Panc1 (cell line): Measurements from ENCODE around the gene CFAP119. TPM values are rescaled to one million over a fixed set of nuclear protein-coding genes. Genes with fewer than 3 reads are reported as not detected.

Experiments used
- ATAC-seq: fragments of 200-7000 bp; cut with Tn5 transposase; 2 replicates; pipeline ENCODE4 v1.9.1; 2020; ENCODE audit warnings: mild to moderate bottlenecking, moderate library complexity
- BruUV-seq: library from RNA; stranded (reverse); fragments of 400-500 nt; replicated peaks from 2 replicates; lab custom pipeline; 2021; lab: Mats Ljungman, UMichigan
- CTCF ChIA-PET: fragments of 300-600 bp; sonication (Branson Sonifier 250); formaldehyde crosslinking; loops from one replicate; lab custom pipeline; 2022; ENCODE audit warnings: antibody characterized with exemption; lab: Charles Lee
- POLR2A ChIA-PET: fragments of 300-600 bp; sonication (Branson Sonifier 250); formaldehyde crosslinking; loops from one replicate; lab custom pipeline; 2022; ENCODE audit warnings: antibody characterized with exemption; lab: Charles Lee
- DNase-seq: peaks from one replicate; pipeline ENCODE4 v3.0.0-alpha.2; 2010; ENCODE audit warnings: low read depth, low spot score
- H3K27ac ChIP-seq: 2 replicates; pipeline ENCODE4 v1.5.1; 2011; ENCODE audit warnings: mild to moderate bottlenecking, low read length, inconsistent platforms
- H3K27me3 ChIP-seq: fragments of 200-500 bp; sonication (Bioruptor generic); 2 replicates; pipeline ENCODE4 v1.6.0; 2014; ENCODE audit warnings: low read length, inconsistent platforms; ENCODE audit not compliant: control insufficient read depth, insufficient read depth
- H3K36me3 ChIP-seq: fragments of 200-500 bp; sonication (Bioruptor generic); 2 replicates; pipeline ENCODE4 v1.5.1; 2014; ENCODE audit warnings: inconsistent platforms, mild to moderate bottlenecking, low read length, moderate library complexity; ENCODE audit not compliant: control insufficient read depth, insufficient read depth
- H3K4me1 ChIP-seq: 2 replicates; pipeline ENCODE4 v1.5.1; 2011; ENCODE audit warnings: inconsistent platforms, mild to moderate bottlenecking, low read length, moderate library complexity; ENCODE audit not compliant: control insufficient read depth, insufficient read depth
- H3K4me3 ChIP-seq, 2 experiments: 2 replicates each; pipeline ENCODE4 v1.5.1; 2011 to 2012; ENCODE audit warnings: low read depth in 2 of 2, low read length in 2 of 2, mild to moderate bottlenecking in 2 of 2, inconsistent platforms in 1 of 2, moderate library complexity in 1 of 2
- H3K9me3 ChIP-seq: fragments of 200-500 bp; sonication (Bioruptor generic); 2 replicates; pipeline ENCODE4 v1.5.1; 2014; ENCODE audit warnings: low read depth, mild to moderate bottlenecking, inconsistent platforms, low read length, moderate library complexity; ENCODE audit not compliant: control insufficient read depth, insufficient read depth
- CTCF ChIP-seq: fragments of 450-650 bp; IDR thresholded peaks from 2 replicates; pipeline ENCODE4 v1.5.1; 2017; ENCODE audit warnings: mild to moderate bottlenecking
- POLR2AphosphoS5 ChIP-seq: IDR thresholded peaks from 2 replicates; pipeline ENCODE4 v1.6.1; 2012; ENCODE audit warnings: mild to moderate bottlenecking, low read depth, low read length, moderate library complexity
- REST ChIP-seq, 2 experiments: IDR thresholded peaks; 2 replicates each; pipeline ENCODE4 v1.6.1; 2011 to 2012; ENCODE audit warnings: low read depth in 2 of 2, control low read depth in 1 of 2, low read length in 1 of 2, mild to moderate bottlenecking in 1 of 2, moderate library complexity in 1 of 2; ENCODE audit not compliant: insufficient read depth in 1 of 2
- SIN3A ChIP-seq: IDR thresholded peaks from 2 replicates; pipeline ENCODE4 v1.6.1; 2012; ENCODE audit warnings: low read depth, mild to moderate bottlenecking, low read length, moderate library complexity, borderline replicate concordance; ENCODE audit not compliant: insufficient read depth
- TCF7L2 ChIP-seq: IDR thresholded peaks from 2 replicates; pipeline ENCODE4 v1.6.1; 2011; ENCODE audit warnings: mild to moderate bottlenecking, low read depth, low read length, inconsistent platforms
- in situ Hi-C: cut with HindIII; loops from 2 replicates; pipeline ENCODE4 v1.10.0; 2016; ENCODE audit warnings: low sequenced_read_pairs, low pct_unique_long_range_greater_than_20kb
- intact Hi-C: fragments of 100-400 bp; cut with micrococcal nuclease; formaldehyde crosslinking; loops from one replicate; pipeline ENCODE4 v1.10.0; 2022; ENCODE audit not compliant: unreplicated experiment
- total RNA-seq: library from RNA; stranded (reverse); gene quantifications from one replicate; pipeline ENCODE4 v1.2.1, GENCODE V29; 2021; ENCODE audit not compliant: unreplicated experiment

CFAP119 gene
- total RNA-seq, 1 experiment from 2014 or later, result 21.0 TPM

- ChIA-PET CTCF (no interaction called here), POLR2A (no interaction called here)
- Histone ChIP-seq H3K4me1 (peaks cover 19% of the 10 kb centered on the region), H3K27me3 (no peaks in the 10 kb centered on the region), H3K9me3 (no peaks in the 10 kb centered on the region), H3K4me3 (no peak overlapping the region), H3K27ac (peak overlapping the region; percentile 63; the same call in 1 of the 2 replicates), H3K36me3 (peaks cover 9% of the 10 kb centered on the region)
- in situ Hi-C loops, result no loop called here
- peak; percentile 67 for DNase-seq
- intact Hi-C loops, result no loop called here
- BruUV-seq, result no TSS peak
- peak; percentile 79 for ATAC-seq
- no peak for TF ChIP-seq CTCF
- TF ChIP-seq REST (IDR thresholded peaks at IDR 0.05; ENCODE audit: insufficient read depth in 1 of 2, low read depth in 2 of 2, low read length in 1 of 2), result no peak
- TF ChIP-seq POLR2AphosphoS5, result no peak
- TF ChIP-seq SIN3A, result no peak
- TF ChIP-seq TCF7L2, result no peak
These were observed 20.4 kb downstream of the CFAP119 start for GRCh38 chr16:30741461-30741914.

GRCh38 chr16:30740364-30741251, 21.3 kb downstream of the CFAP119 start:
- no peak for TF ChIP-seq TCF7L2
- no peak for TF ChIP-seq SIN3A
- no peak for TF ChIP-seq REST (IDR thresholded peaks at IDR 0.05; ENCODE audit: insufficient read depth in 1 of 2, low read depth in 2 of 2, low read length in 1 of 2)
- no peak for TF ChIP-seq CTCF
- TF ChIP-seq POLR2AphosphoS5, result peak; percentile 9; the same call in 1 of the 2 replicates
- no peaks in the 10 kb centered on the region for H3K9me3 ChIP-seq
- ATAC-seq, result peak; percentile 53
- ChIA-PET CTCF (no interaction called here), POLR2A (no interaction called here)
- DNase-seq, result no peak
- intact Hi-C loops, result no loop called here
- peak overlapping the region; percentile 69 for H3K27ac ChIP-seq
- peaks cover 19% of the 10 kb centered on the region for H3K4me1 ChIP-seq
- no peaks in the 10 kb centered on the region for H3K27me3 ChIP-seq
- BruUV-seq, result no TSS peak
- in situ Hi-C loops, result no loop called here
- H3K36me3 ChIP-seq, result peaks cover 14% of the 10 kb centered on the region
- H3K4me3 ChIP-seq, result no peak overlapping the region
